Liver (tissue), 9 donors: ENCODE results near the gene CARMIL1. TPM values are rescaled to one million over a fixed set of nuclear protein-coding genes. Genes with fewer than 3 reads are reported as not detected.

Source experiments
- DNase-seq: peaks from one replicate; pipeline ENCODE4 v3.0.0-alpha.2; 2017; ENCODE audit warnings: low spot score
- H3K27ac ChIP-seq, 2 donors: one replicate each; pipeline ENCODE4 v1.7.0; 2013; ENCODE audit warnings: inconsistent platforms in 2 of 2, low read length in 2 of 2, control low read depth in 1 of 2, low read depth in 1 of 2, mild to moderate bottlenecking in 1 of 2
- H3K27me3 ChIP-seq, 4 donors: one replicate each; pipeline versions ENCODE4 v1.6.1 to v1.7.0; 2013; ENCODE audit warnings: low read length in 3 of 4, inconsistent platforms in 1 of 4, mild to moderate bottlenecking in 1 of 4, moderate library complexity in 1 of 4; ENCODE audit not compliant: control insufficient read depth in 4 of 4, insufficient read depth in 4 of 4
- H3K36me3 ChIP-seq, 4 donors: one replicate each; pipeline versions ENCODE4 v1.6.1 to v1.7.0; 2013; ENCODE audit warnings: low read length in 3 of 4, mild to moderate bottlenecking in 3 of 4, low read depth in 1 of 4, moderate library complexity in 1 of 4; ENCODE audit not compliant: control insufficient read depth in 4 of 4, insufficient read depth in 3 of 4
- H3K4me1 ChIP-seq, 4 donors: one replicate each; pipeline versions ENCODE4 v1.6.1 to v1.7.0; 2013; ENCODE audit warnings: low read length in 3 of 4, mild to moderate bottlenecking in 3 of 4, moderate library complexity in 1 of 4; ENCODE audit not compliant: control insufficient read depth in 4 of 4, insufficient read depth in 4 of 4
- H3K4me3 ChIP-seq, 3 donors: one replicate each; pipeline versions ENCODE4 v1.6.1 to v1.7.0; 2013; ENCODE audit warnings: low read length in 3 of 3, control low read depth in 1 of 3, low read depth in 1 of 3, mild to moderate bottlenecking in 1 of 3
- H3K9ac ChIP-seq, 2 donors: one replicate each; pipeline ENCODE4 v1.7.0; 2013; ENCODE audit warnings: low read length in 2 of 2, mild to moderate bottlenecking in 2 of 2, moderate library complexity in 2 of 2, control low read depth in 1 of 2, low read depth in 1 of 2
- H3K9me3 ChIP-seq, 4 donors: one replicate each; pipeline versions ENCODE4 v1.6.1 to v1.7.0; 2013; ENCODE audit warnings: low read length in 3 of 4; ENCODE audit not compliant: control insufficient read depth in 4 of 4
- CTCF ChIP-seq: fragments of 150-350 bp; IDR thresholded peaks from 2 replicates; pipeline ENCODE4 v1.5.1; 2017; ENCODE audit warnings: improper control_type of control experiment, low read depth, low read length; ENCODE audit not compliant: missing input control
- EGR1 ChIP-seq, 2 donors: IDR thresholded peaks; 2 replicates each; pipeline ENCODE4 v1.6.1; 2016 to 2018; ENCODE audit warnings: antibody characterized with exemption in 2 of 2, low read depth in 2 of 2
- FOXA1 ChIP-seq: IDR thresholded peaks from 2 replicates; pipeline ENCODE4 v1.6.1; 2016; ENCODE audit warnings: antibody characterized with exemption
- FOXA2 ChIP-seq: IDR thresholded peaks from 2 replicates; pipeline ENCODE4 v1.6.1; 2016; ENCODE audit warnings: antibody characterized with exemption
- GABPA ChIP-seq, 2 donors: IDR thresholded peaks in 1 of 2; conservative IDR thresholded peaks in 1 of 2; 2 replicates each; pipeline ENCODE4 v1.6.1; 2016; ENCODE audit warnings: antibody characterized with exemption in 2 of 2, mild to moderate bottlenecking in 1 of 2, moderate library complexity in 1 of 2
- HNF4A ChIP-seq, 2 donors: conservative IDR thresholded peaks; 2 replicates each; pipeline ENCODE4 v1.6.1; 2016; ENCODE audit warnings: antibody characterized with exemption in 2 of 2, mild to moderate bottlenecking in 2 of 2
- JUND ChIP-seq, 2 donors: IDR thresholded peaks; 2 replicates each; pipeline ENCODE4 v1.6.1; 2016; ENCODE audit warnings: antibody characterized with exemption in 2 of 2
- MAX ChIP-seq: IDR thresholded peaks from 2 replicates; pipeline ENCODE4 v1.6.1; 2016; ENCODE audit warnings: antibody characterized with exemption
- NR2F2 ChIP-seq: IDR thresholded peaks from 2 replicates; pipeline ENCODE4 v1.6.1; 2016; ENCODE audit warnings: antibody characterized with exemption
- RAD21 ChIP-seq, 2 donors: IDR thresholded peaks; 2 replicates each; pipeline ENCODE4 v1.6.1; 2016; ENCODE audit warnings: antibody characterized with exemption in 2 of 2, mild to moderate bottlenecking in 2 of 2
- REST ChIP-seq: IDR thresholded peaks from 2 replicates; pipeline ENCODE4 v1.6.1; 2016; ENCODE audit warnings: antibody characterized with exemption, mild to moderate bottlenecking
- SP1 ChIP-seq: IDR thresholded peaks from 2 replicates; pipeline ENCODE4 v1.6.1; 2018; ENCODE audit warnings: antibody characterized with exemption, mild to moderate bottlenecking
- TAF1 ChIP-seq: conservative IDR thresholded peaks from 2 replicates; pipeline ENCODE4 v1.6.1; 2016; ENCODE audit warnings: antibody characterized with exemption, mild to moderate bottlenecking
- YY1 ChIP-seq: IDR thresholded peaks from 2 replicates; pipeline ENCODE4 v1.6.1; 2016; ENCODE audit warnings: antibody characterized with exemption, mild to moderate bottlenecking
- WGBS: extraction: QIAGEN DNeasy Blood & Tissue Kit; methylation state at CpG from one replicate; pipeline ENCODE4 v1.1.7; 2013; 5-methylcytosine and 5-hydroxymethylcytosine counted together
- polyA plus RNA-seq, 2 donors: library from polyadenylated mRNA; stranded (reverse) in 1 of 2; unstranded in 1 of 2; fragments of 200-250 nt in 1 of 2; fragments of >200 nt in 1 of 2; fragmentation: Nextera tagmentation in 1 of 2; extraction: Ambion mirVana in 1 of 2; gene quantifications; one replicate each; pipeline versions ENCODE4 v1.2.1 to v1.2.3, GENCODE V29; 2013 to 2015
- total RNA-seq, 2 donors: library from RNA; depleted of rRNA; stranded (reverse); fragments of >200 nt; gene quantifications; one replicate each; pipeline ENCODE4 v1.2.3, GENCODE V29; 2014
- TF ChIP-seq, protein P1 (sequence below): IDR thresholded peaks from 2 replicates; pipeline ENCODE4 v1.6.1; 2016; ENCODE audit warnings: antibody characterized with exemption
- donor health status: healthy.
- donor health status: healthy.
- donor health status: healthy.
- donor health status: healthy.
- donor health status: healthy.

CARMIL1 gene
- total and polyA plus RNA-seq, 4 donors, result 1.4 to 9.5 (median 3.5) TPM

DNA sequence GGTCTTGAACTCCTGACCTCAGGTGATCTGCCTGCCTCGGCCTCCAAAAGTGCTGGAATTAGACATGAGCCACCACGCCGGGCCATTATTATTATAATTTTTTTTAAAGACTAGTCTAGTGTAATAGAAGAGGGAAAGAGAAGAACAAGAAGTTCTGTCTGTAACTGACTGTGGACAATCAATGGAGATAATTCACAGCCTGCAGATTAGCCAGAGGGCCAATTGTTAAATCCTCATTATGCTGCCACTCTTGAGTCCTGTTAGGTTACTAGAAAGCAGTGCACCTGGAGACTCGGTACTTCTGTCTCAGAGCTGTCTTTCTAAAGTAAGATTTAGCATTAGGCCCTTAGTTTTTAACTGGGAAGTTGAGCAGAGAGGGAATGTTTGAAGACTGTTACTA lies 37.5 kb downstream of the CARMIL1 start:
- no peak overlapping the region for H3K4me3 ChIP-seq
- no peaks in the 10 kb centered on the region for H3K27me3 ChIP-seq
- no peak overlapping the region for H3K9ac ChIP-seq
- DNase-seq, result no peak
- TF ChIP-seq YY1 (no peak), EGR1 (IDR thresholded peaks at IDR 0.05; ENCODE audit: low read depth in 2 of 2) (no peak), FOXA2 (no peak), GABPA (IDR thresholded peaks at IDR 0.05 in 1 of 2, conservative IDR thresholded peaks at IDR 0.05 in 1 of 2) (no peak), TAF1 (no peak), FOXA1 (no peak), JUND (IDR thresholded peaks at IDR 0.05) (no peak), SP1 (no peak), REST (no peak), MAX (no peak), RAD21 (IDR thresholded peaks at IDR 0.05) (no peak), HNF4A (conservative IDR thresholded peaks at IDR 0.05) (no peak), CTCF (no peak)
- TF ChIP-seq, protein P1, sequence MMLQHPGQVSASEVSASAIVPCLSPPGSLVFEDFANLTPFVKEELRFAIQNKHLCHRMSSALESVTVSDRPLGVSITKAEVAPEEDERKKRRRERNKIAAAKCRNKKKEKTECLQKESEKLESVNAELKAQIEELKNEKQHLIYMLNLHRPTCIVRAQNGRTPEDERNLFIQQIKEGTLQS, result no peak
- H3K9me3 ChIP-seq, result no peaks in the 10 kb centered on the region
- H3K4me1 ChIP-seq, result no peaks in the 10 kb centered on the region
- H3K27ac ChIP-seq, result no peak overlapping the region
- WGBS, result 93% methylated on average over 4 of the region's 4 CpGs
- H3K36me3 ChIP-seq, result no peaks in the 10 kb centered on the region

- WGBS, result 94% methylated on average over 6 of the region's 6 CpGs
- no peak for TF ChIP-seq RAD21 (IDR thresholded peaks at IDR 0.05)
- TF ChIP-seq JUND (IDR thresholded peaks at IDR 0.05), result no peak
- no peak for TF ChIP-seq REST
- TF ChIP-seq NR2F2, result no peak
- H3K9me3 ChIP-seq, result no peaks in the 10 kb centered on the region
These were observed 39.4 kb downstream of the CARMIL1 start for GRCh38 chr6:25318589-25318988.

More at GRCh38 chr6:25318589-25318988, 39.4 kb downstream of the CARMIL1 start:
- H3K4me3 ChIP-seq, result no peak overlapping the region
- H3K27me3 ChIP-seq, result no peaks in the 10 kb centered on the region
- H3K36me3 ChIP-seq, result no peaks in the 10 kb centered on the region
- H3K27ac ChIP-seq, result no peak overlapping the region
- H3K9ac ChIP-seq, result no peak overlapping the region
- DNase-seq, result no peak
- H3K4me1 ChIP-seq, result no peaks in the 10 kb centered on the region
